ENCODE results near the gene APOBEC4.

Gene APOBEC4

GRCh38 chr1:183674339-183674738, 21.2 kb upstream of the APOBEC4 start:
- no peak for FAIRE-seq

- no peak for FAIRE-seq
These were observed 20.6 kb upstream of the APOBEC4 start for GRCh38 chr1:183673605-183674323.

- no peak for FAIRE-seq
These were observed 17.1 kb upstream of the APOBEC4 start for GRCh38 chr1:183670169-183670568.

DNA sequence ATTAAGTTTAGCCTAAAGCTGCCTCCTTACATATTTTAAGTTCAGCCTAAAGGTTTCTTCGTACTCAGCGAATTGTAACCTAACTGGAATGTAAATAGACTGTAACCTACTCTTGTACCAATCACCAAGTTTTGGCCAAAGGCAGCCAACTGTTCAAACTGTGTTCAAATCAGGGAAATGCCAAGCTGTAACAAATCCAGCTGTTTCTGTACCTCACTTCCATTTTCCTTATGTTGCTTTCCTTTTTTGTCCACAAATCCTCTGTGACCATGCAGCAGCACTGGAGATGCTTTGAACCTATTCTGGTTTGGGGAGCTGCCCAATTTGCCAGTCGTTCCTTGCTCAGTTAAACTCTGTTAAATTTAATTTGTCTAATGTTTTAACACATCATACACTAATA, 3.2 kb upstream of the APOBEC4 start:
- FAIRE-seq, result no peak

GRCh38 chr1:183655562-183656075, 2.5 kb upstream of the APOBEC4 start:
- FAIRE-seq, result peak; percentile 64

DNA sequence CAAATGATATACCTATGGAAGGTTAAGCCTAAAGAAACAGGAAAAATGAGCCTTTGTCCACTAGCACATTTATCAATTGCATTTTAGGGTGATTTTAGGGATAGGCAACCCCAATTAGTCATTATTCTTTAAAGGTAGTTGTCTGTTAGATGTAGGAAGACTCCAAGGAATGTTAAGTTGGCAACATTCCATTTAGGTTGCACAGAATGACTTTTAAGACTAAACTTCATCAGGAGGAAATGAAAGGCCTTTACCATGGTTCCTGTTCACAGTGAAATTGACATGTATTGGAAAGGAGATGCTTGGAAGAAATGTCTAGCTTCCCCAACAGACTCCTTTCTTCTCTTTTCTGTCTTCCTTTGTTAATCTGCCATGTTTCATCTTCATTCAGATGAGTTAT, 1.6 kb upstream of the APOBEC4 start:
- FAIRE-seq, result no peak

- FAIRE-seq, result no peak
These were observed 848 bp upstream of the APOBEC4 start for GRCh38 chr1:183653876-183654451.

DNA sequence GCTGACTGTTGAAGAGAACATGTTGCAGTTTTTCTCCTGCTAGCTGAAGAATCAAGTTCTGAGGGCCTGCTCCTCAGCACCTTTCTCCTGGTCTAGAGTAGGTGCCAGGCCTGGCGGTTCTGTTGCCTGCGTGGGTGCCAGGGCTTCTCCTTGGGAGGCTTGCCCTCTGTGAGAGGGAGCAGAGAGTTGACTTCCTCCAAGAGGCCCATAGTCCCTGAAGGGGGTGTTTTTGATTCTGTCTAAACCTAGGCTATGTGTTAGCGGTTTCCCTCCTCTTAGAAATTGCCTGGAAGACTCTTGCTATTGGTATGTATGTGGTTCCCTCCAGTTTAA, 312 bp upstream of the APOBEC4 start:
- FAIRE-seq, result no peak

DNA sequence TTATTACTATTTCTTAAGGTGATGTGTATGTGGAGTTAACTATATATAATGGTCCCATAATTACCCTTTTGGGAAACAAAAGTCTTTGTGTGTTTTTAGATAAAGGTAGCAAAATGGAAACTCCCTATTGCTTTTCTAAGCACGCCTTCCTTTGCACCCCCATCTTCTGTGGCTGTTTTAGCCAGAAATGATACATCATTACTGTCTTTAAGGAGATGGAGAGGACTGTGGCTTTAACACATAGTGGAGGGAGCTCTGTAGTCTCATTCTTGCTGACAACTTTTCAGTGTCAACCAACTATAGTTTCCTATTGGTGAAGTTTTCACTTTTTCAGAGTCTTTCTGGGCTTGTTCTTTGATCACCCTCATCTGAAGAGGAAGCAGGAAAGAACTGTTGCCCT, 1.0 kb downstream of the APOBEC4 start:
- no peak for FAIRE-seq

DNA sequence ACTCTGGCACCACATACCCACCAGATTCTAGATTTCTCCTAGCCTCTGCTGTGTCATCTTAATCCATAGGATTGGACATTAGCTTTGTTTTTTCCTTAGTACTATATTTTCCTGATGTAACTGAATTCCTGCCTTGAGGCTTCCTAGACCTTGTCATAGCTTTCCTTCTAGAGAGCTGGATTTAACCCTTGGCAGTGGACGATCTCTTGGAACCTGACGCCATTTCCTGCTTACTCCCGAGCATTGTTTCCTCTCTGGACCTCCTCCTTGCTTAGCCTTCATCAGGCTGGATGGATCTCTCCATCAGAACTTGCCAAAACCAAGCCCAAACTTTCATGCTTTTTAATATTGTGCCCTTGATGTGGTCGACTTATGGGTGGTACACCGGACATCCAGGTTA, 1.5 kb downstream of the APOBEC4 start:
- FAIRE-seq, result no peak

GRCh38 chr1:183648042-183648441, 5.1 kb downstream of the APOBEC4 start:
- no peak for FAIRE-seq

GRCh38 chr1:183646776-183647175, 6.3 kb downstream of the APOBEC4 start:
- FAIRE-seq, result no peak

DNA sequence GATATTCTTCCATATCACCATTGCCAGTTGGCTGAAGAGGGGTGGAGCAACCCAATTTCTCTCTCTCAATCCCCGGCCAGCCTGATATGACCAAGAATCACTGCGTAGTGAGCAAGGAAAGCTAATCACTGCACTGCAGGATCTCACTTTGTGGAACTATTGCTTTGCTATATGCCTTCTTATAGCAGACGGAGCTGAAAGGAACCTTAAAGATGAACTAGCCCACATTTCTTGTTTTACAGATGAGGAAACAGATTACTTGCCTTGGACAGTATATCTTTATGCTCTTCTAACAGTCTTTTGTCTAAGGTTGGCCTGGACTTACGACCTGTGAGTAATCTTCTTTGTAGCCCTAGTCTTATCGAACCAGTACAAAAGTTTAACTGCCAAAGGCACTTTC, 7.6 kb downstream of the APOBEC4 start:
- FAIRE-seq, result no peak

DNA sequence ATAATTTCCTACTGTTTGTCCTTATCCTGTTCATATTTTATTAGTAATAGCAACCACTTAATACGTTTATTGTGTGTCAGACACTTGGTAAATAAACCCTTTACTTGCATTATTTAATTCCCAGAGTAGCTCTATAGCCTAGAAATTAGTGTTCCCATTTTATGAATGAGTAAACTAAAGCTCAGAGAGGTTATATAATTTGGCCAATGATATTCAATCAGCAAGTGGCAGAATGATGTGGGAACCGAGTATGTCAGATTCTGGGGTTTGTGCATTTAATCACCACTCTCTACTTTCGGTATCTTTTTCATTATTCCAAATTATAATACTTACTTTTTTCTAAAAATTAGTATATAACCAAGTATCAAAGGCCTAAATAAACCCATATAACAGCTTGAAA, 10.9 kb downstream of the APOBEC4 start:
- peak; percentile 43 for FAIRE-seq

- FAIRE-seq, result no peak
These were observed 12.9 kb downstream of the APOBEC4 start for GRCh38 chr1:183640193-183640592.

- FAIRE-seq, result no peak
These were observed 14.3 kb downstream of the APOBEC4 start for GRCh38 chr1:183638649-183639387.

GRCh38 chr1:183636783-183637182, 16.3 kb downstream of the APOBEC4 start:
- FAIRE-seq, result no peak

- no peak for FAIRE-seq
These were observed 16.8 kb downstream of the APOBEC4 start for GRCh38 chr1:183636334-183636682.

DNA sequence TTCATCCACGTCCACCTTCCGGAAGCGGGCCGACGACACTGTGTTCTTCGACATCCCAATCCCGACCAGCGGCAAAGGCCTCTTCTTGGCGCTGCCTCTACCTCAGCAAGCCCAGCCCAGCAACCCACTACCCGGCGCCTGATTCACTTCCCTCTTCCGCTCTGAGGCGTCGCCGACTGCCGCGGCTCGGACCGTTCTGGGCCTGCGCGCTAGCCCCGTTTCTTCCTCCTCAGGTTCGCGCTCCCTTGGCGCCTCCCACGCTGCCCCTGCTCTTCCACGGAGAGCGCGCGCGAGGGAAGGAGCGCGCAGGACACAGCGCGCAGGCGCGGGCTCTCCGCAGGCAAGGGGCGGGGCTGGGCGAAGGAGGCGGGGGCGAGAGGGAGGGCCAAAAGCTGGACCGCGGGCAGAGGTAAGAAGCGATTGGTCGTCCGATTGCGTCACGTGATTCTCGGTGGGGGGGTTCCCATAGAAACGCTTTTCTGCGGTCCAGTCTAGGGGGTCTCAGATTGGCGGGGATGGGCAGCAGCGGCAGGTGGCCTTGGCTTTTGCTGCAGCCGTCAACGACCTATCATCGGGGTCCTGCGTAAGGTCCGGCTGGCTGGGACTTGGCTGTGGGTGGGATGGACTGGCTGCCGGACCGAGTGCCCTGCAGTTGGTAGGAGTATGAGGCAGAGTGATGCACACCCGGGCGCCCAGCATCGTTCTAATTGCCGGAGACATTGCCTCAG, 17.3 kb downstream of the APOBEC4 start, which contains the start of gene ARPC5:
Gene ARPC5, minus strand, starts transcription at position 178 of the 728 bp plus-strand sequence. Its CDS starts 124 bp downstream, at position 54.
- no peak for FAIRE-seq

DNA sequence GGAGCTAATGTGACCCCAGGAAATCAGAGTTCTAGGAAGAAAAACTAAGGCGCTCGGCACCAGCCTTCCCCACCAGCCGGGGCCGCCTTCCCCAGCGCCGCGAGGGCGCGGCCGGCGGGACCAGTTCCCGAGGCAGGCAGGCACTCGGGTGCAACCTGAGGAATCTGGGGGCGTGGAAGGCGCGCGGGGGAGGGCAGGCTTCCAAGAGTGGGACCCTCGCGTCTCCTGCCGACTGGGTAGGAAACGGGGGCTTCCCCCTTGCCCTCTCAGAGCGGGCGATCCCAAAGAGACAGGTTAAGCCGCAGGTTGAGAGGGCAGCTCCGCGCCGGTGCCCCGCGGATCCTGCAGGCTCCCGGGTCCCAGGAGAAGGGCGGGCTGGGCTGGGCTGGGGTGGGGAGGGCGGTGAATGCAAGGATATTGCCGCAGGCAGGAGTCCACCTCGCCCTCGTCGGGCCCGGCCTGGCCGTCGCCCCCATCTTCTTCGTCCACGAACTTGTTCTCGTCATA, 18.0 kb downstream of the APOBEC4 start:
- no peak for FAIRE-seq

- peak; percentile 75 for FAIRE-seq
These were observed 18.6 kb downstream of the APOBEC4 start for GRCh38 chr1:183634429-183635065.

DNA sequence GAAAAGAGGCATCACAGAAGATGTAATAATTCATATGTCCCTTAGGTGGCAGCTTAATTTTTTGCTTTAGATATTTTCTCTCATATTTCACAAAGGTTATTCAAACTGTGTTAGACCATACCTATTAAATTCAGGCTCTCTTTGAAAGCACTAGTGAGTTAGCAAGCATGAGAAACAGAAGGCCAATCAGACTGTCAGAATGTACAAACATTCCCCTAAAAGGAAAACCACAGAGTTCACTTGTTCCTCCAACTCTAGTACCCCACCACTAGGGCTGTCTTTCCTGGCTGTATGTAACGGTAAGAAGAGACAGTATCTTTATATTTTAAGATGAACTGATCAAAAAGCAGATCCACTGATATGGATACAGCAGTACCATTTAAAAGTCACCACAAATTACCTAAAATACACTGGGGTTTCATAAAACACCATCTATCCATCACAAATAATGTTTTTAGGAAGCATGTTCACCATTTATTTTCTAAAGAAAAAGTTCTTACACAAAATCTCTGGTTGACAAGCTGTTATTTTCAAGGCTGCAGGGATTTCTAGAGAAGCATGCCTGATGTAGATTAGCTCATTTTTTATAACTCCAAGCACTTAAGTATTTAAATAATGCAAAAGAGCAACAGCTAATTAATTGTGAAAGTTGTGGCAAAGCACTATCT, 19.3 kb downstream of the APOBEC4 start:
- no peak for FAIRE-seq

Measured in islet of Langerhans (tissue), 1 donor.